Measurements from ENCODE around the gene DIPK1A.

Gene DIPK1A

DNA sequence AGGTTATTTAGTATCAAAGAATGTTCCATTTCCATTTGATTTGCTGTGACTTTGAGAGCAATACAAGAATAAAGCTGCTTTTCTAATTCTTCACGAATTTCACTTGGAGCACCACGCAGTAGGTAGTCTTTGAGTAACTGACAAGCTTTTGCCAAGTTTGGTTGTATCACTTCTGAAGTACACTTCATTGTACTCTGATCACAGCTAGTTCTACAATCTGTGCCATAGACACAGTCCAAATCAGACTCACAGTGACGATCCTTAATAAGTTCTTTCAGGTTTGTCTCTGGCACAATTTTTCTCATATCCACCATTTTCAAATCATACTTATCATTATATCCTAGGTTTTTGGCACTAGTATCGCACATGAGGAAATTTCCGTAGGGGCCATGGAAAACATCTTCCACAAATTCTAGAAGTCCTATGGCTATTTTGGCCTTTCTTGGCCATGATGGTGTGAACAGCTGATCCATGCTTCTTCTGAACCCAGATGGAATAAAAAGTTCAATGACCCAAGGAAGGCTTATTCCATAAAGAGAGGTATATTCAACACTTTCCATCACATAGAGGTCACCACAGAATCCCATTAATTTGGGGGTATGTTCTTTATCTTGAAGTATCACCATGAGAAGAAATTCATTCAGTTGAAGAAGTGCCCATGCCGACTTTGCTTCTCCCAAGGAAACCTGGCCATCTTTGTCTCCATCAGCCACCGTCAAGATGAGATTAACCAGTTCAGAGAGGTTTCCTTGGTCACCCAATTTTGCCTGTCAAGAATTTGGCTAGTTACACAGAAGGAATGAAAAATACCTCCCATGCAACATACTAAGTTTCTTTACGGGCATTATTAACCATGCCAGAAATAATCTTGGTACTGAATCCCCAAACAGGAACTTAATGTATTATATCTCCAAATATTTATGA, 117.6 kb downstream of the DIPK1A start:
- DNase-seq (ENCODE audit: extremely low read depth in 1 of 2, low read depth in 1 of 2) = no peak

DNA sequence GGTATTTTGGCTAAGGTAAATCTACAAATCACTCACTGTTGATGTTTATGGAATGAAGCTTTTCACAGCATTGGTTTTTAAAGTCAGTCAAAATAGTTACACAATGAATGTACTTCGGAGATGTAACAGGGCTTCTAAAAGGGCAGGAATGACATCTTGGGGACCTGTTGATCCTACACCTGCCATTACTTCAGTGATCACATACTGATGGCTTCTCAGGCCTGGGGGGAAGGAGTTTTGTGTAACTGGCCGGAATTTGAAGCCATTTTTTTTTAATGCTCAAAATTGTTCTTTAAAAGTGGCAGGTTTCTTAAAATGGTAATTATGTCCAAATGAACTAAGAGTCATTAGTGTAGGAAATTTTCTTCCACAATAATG, 118.2 kb downstream of the DIPK1A start:
- DNase-seq (ENCODE audit: extremely low read depth in 1 of 2, low read depth in 1 of 2) = no peak

DNA sequence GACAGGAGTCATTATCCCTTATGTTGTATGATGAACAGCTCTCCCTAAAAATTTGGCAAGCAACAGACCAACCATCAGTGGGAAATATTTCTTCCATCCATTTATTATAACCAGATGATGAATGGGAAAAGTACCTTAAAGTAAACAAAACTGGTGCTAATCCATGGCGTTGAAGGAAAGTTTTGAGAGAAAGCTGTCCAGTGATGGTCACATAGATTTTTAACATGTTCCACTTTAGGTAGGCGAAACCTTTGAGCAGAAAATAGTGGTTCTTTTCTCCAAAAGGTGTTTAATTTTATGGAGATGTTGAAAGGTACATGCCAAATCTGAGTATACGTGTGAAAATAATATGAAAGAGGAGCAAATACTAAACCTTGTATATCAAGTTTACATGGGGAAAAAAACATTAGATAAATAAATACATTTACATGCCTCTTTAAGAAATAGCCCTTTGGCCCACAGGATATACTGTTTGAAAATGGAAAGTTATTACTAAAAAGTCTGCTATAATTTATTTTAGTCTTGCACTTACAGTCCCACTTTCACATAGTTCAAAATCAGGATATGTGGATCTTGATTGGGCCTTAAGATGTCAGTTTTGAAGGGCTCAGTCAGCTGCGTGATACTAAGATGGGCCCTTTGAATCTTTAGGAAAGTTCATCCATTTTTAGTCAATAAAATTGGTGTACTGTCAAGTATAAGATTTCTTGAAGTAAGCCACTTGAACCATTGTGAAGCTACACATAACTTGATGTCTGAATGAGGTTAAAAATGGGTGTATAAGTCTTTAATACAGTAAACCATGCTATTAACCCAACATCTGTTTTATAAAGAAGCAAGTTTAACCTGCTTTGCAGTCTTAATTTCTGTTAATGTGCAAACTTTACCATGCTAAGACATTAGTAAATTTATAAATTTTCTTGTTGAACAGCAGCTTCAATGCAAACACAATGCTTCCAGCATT, 118.9 kb downstream of the DIPK1A start:
- no peak for DNase-seq (ENCODE audit: extremely low read depth in 1 of 2, low read depth in 1 of 2)

DNA sequence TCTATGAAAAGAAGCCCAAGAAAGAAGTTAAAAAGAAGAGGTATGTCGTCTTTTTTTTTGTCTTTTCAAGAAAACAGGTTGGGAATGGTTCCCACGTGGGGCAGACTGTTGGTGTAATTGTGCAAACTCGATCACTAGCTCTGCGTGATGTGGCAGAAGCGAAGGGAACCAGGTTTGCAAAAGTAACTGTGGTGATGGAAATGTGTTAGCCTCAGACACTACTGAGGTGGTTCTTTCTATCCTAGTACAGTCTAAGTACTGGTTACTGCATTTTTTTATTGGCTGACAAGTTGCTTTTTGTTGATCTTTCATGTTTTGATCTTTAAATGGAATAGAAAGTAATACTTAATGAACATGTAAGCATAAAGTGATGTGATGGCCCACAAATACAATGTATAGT, 120.7 kb downstream of the DIPK1A start:
- no peak for DNase-seq (ENCODE audit: extremely low read depth in 1 of 2, low read depth in 1 of 2)

DNA sequence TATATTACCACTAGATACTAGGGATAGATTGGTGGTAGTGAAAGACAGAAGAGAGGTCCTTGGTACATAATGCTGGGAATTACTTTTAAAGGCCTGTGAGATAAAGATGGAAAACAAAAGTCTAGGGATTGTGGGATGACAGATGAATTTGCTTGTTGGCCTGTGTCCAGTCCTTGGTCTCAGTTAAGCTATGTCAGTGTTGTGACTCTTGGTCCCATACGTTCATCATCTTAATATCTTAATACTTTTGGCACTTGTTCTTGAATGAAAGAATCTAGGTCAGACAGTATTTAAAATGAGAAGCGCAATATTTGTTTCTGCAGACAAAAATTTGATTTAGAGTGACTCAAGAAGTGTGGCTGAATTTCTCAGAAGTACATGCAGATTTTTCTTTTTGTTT, 121.8 kb downstream of the DIPK1A start:
- no peak for DNase-seq (ENCODE audit: extremely low read depth in 1 of 2, low read depth in 1 of 2)

DNA sequence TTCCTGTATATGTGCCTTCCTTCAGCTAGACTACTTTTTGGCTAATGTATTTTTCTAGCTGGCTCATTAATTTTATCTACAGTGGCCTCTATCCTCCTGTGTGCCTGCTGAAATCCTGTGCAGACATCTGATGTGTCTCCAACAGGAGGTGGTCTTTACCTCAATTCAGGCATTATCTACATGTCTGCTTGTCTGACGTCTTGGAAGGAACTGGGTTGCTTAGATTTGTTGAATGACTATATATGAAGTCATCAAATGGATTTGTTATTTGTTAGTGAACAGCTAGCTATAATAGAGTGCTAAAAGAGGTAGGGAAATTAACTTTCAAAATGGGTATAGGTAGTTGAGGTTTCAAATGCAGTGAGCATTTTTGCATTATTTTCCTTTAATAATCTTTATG, 122.7 kb downstream of the DIPK1A start:
- DNase-seq (ENCODE audit: extremely low read depth in 1 of 2, low read depth in 1 of 2) = no peak

DNA sequence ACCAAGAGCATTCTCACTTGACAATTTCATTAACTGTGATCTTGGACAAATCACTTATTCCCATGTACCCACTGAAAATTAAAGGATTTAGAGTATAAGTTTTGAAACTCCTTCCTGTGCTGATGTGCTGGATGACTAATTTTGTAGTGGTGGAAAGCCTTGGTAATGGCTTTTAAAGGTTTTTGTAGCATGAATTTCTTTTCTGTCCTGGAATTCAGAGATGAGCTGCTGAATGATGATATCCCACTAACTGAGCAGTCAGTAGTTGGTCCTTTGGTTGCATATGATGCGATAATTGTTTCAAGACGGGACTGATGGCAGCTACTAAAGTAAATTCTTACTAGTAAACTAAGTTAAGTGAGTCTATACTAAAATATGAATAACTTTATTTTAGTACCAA, 124.2 kb downstream of the DIPK1A start:
- no peak for DNase-seq (ENCODE audit: extremely low read depth in 1 of 2, low read depth in 1 of 2)

DNA sequence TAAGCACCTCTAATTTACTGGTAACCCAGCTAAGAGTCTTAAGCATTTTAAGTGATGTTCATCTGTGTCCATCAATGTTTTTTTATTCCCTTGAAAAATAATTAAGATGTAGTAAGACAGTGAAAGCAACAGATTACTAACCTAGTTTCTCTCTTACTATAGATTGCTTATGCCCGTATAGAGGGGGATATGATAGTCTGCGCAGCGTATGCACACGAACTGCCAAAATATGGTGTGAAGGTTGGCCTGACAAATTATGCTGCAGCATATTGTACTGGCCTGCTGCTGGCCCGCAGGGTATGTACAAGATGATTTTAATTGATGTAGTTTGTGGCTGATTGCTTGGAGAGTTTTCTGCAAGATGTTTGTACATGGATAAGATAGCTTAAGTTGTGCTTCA, 126.6 kb downstream of the DIPK1A start:
- DNase-seq (ENCODE audit: extremely low read depth in 1 of 2, low read depth in 1 of 2) = no peak

DNA sequence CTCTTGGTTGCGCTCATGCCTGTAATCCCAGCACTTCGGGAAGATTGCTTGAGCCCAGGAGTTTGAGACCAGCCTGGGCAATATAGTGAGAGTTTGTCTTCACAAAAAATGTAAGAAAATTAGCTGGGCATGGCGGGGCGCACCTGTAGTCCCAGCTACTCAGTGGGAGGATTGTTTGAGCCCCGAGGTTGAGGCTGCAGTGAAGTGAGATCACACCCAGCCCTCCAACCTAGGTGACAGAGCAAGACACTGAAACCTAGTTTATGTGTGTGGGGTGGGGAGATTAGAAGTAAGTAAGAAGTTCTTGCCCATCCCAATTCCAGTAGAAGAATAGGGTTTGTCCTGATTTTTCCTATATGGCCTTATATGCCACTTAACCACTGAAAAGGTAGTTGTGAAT, 127.4 kb downstream of the DIPK1A start:
- no peak for DNase-seq (ENCODE audit: extremely low read depth in 1 of 2, low read depth in 1 of 2)

DNA sequence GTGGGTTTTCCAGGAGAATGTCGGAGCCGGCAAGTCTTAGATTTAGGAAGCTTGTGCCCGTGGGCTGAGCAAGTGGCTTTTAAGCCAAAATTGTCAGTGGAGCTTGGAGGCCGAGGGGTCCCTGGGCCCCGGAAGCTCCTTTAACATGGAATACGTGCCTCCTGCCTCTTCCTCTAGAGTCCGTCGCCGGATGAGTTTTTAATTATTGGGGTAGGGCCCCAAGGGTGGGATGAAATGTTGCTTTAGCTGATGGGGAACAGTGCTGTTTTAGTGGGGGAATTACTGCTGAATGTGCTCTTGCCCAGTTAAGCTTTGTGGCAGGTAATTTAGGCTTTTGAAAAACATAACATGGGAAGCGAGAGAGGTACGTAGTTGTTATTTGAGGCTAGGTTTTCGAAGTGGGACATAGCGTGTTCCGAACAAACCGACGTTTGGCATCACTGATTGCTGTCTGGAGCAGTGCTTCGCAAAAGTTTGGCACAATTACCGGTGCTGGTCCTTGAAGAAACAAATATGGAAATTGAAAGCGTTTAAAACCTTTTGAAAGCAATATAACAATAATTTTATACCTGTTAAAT, 128.6 kb downstream of the DIPK1A start:
- DNase-seq (ENCODE audit: extremely low read depth in 1 of 2, low read depth in 1 of 2) = peak in 1 of 2 donors; percentile 3

DNA sequence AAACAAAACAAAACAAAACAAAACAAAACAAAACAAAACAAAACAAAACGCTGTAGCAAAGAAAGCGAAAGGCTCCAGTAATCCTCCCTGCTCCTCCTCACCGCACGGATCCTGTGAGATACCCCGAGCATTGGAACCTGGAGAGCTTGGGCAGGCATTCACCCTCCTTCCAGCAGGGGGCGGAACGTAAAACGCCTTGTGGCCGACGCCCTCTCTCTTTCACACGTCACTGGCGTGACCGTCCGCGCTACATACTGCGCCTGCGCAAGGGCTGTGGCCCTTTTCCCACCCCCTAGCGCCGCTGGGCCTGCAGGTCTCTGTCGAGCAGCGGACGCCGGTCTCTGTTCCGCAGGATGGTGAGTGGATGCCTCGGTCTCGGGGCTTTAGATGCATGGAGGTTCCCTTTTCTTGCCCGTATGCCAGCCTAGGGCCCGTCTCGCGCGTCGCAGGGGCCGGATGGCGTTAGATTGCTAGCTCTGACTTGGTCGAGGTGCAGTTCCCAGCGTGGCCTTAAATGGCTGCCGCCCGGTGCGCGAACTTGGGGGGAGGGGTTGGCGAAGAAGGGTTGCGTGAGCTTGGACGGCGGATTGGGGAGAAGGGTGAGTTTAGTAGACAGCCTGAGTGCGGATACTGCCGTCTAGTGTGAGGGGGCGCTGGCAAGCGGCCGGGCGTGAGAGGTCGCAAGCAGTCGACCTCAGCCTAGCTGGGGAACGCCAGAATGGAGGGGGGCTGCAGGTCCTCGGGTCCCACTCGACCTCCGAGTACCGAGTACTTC, 129.3 kb downstream of the DIPK1A start, which contains the start of gene RPL5:
TSS of gene RPL5 (plus strand) at position 279 of the 775 bp plus-strand sequence. CDS start at position 354, 75 bp downstream.
- peak; percentile 93 to 95 for DNase-seq (ENCODE audit: extremely low read depth in 1 of 2, low read depth in 1 of 2)

DNA sequence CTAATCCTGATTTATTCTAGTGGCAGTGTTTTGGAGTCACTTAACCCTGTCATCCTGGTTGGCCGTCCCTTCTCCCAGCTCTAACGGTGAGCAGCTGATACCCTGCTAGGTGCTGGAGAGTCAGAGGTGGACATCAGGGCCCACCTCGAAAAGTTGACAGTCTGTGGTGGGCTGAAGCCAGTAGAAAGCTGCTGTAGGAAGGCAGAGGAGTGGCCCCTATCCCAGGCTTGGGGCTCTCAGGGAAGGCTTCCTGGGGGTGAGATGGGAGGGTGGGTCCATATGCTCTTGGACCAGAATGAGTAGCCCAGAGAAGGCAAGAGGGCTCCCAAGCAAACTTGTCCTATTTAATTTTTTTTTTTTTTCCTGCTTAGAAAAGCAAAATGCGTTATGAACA, 129.9 kb downstream of the DIPK1A start:
- no peak for DNase-seq (ENCODE audit: extremely low read depth in 1 of 2, low read depth in 1 of 2)

DNA sequence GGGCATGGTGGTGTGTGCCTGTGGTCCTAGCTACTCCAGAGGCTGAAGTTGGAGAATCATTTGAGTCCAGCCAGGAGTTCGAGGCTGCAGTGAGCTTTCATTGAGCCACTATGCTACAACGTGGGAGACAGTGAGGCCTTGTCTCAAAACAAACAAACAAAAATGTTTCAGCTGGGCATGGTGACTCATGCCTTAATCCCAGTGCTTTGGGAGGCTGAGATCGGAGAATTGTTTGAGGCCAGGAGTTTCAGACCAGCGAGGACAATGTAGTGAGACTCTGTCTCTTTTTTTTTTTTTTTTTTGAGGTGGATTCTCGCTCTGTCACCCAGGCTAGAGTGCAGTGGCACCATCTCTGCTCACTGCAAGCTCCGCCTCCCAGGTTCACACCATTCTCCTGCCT, 134.5 kb downstream of the DIPK1A start:
- no peak for DNase-seq (ENCODE audit: extremely low read depth in 1 of 2, low read depth in 1 of 2)

DNA sequence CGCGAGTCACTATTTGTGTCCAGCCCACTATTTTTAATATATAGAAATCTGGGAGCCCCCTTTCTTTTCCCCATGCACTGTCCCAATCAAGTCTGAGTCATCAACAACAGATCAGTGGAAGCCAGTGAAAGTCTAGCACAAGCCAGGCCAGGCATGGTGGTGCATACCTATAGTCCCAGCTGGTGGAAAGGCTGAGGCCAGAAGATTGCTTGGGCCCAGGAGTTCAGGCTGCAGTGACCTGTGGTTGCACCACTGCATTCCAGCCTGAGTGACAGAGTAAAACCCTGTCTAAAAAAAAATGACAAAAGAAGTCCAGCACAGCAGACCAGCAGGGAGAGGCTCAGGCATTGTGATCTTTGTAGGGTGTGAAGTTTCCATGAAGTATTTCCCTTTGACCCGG, 138.4 kb downstream of the DIPK1A start:
- DNase-seq (ENCODE audit: extremely low read depth in 1 of 2, low read depth in 1 of 2) = no peak

DNA sequence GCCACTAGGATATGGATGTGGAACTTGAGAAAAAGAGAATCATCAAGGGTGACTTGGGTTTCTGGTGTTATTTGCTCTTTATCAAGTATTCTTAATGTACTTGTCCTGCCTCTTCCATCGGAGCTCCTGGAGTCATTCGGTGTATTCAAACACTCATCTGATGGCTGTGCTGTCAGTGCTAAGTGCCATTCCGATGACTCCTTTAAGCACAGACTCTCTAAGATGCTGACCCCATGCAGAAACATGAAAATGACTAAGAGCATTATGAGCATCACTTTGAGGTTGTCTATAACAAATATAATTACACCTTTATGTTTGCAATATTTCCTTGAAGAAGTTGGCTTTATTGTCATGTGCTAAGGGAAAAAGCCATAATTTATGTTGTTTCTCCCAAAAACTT, 140.7 kb downstream of the DIPK1A start:
- DNase-seq (ENCODE audit: extremely low read depth in 1 of 2, low read depth in 1 of 2) = no peak

DNA sequence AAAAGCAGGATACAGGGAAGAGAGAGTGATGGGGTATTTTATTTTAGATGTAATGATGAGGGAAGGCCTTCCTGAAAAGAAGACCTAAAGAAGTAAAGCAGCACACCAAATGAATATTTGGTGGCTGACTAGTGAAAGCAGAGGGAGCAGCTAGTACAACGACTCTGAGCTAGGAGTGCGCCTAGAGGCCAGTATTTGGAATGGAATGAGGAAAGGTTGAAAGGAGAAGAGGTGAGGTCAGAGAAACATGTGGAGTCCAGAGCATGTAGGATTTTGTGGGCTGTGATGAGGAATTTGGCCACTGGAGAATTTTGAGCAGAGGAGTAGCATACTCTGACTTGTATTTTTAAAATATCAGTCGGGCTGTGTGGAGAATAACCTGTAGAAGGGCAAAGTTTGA, 141.2 kb downstream of the DIPK1A start:
- no peak for DNase-seq (ENCODE audit: extremely low read depth in 1 of 2, low read depth in 1 of 2)

DNA sequence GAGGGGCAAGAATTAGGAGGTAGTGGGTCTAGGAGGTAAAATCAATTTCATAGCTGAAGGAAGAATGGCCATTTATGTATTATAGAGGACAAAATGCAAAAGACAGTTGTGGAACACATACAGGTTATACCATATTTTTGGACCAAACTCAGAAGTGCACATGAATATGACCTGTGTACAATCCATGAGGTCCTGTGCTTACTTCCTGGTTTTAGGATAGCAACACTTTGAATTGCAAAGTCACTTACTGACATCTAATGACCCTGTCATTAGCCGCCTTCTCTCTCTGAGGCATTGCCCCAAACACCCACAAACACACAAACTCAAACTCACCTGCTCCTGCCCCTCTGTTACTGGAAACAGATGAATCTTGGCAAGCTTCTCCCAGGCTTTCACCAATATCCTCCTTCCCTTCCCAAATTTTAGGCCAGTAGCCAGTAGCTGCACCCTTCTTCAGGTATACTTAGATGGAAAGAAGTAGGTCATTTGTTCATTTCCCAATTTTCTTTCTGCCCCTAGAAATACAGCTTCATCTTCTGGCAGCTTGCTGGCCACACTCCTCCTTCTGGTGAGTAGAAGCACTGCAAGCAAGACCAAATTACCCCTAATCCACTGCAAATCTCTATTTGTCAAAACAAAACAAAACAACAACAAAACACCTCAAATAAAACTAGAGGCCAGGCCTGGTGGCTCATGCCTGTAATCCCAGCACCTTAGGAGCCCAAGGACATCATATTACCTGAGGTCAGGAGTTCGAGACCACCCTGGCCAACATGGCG, 143.1 kb downstream of the DIPK1A start:
- DNase-seq (ENCODE audit: extremely low read depth in 1 of 2, low read depth in 1 of 2) = no peak

DNA sequence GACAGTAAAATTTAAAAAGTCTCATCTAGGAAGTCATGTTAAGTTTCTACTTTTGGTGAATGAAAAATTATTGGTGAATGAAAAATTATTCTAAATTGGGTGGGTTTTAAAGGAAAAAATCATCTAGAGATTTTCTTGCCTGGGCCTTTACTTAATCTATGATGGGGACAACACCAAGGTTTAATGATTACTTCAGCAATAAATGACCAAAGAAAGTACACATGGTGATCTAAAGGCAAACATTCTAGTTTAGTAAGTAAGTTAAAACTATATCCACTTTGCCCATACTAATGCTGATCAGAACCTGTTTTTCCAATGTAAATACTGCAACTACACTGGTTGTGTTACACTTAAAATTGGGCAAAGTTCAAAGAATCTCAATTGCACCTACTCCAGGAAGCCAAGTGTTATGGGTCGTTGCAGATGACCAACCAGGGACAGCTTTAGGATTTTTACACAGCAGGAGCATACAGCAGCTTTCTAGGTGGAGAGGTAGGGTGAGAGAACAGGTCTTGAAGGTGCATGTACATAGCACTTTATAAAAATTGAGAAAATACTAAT, 144.0 kb downstream of the DIPK1A start:
- DNase-seq (ENCODE audit: extremely low read depth in 1 of 2, low read depth in 1 of 2) = no peak

DNA sequence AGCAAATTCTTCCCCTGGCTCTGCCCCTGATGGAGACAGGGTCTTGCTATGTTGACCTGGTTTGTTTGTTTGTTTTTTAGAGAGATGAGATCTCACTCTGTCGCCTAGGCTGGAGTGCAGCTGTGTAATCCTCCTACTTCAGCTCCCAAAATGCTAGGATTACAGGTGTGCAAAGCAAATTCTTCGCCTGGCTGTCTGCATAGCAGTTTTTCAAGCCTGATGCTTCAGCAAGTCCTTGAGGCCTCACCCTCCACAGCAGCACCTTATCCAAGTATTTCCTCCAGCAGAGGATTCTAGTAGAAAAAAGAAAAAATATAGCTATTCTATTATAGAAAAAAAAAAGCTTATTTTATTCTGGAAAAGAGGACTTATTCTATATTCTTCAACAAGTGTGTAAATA, 144.5 kb downstream of the DIPK1A start:
- DNase-seq (ENCODE audit: extremely low read depth in 1 of 2, low read depth in 1 of 2) = no peak
